SW480 (cell line): Measurements from ENCODE around the gene ITIH1.
"Not testable (repeated sequence)": the region's sequence is repeated elsewhere in the genome, so short reads cannot be mapped to it uniquely, and the experiment has no call there.

Experiments used
- DNase-seq: peaks from one replicate; pipeline ENCODE4 v3.0.0-alpha.2; 2016; ENCODE audit warnings: low spot score

The ITIH1 gene

DNA sequence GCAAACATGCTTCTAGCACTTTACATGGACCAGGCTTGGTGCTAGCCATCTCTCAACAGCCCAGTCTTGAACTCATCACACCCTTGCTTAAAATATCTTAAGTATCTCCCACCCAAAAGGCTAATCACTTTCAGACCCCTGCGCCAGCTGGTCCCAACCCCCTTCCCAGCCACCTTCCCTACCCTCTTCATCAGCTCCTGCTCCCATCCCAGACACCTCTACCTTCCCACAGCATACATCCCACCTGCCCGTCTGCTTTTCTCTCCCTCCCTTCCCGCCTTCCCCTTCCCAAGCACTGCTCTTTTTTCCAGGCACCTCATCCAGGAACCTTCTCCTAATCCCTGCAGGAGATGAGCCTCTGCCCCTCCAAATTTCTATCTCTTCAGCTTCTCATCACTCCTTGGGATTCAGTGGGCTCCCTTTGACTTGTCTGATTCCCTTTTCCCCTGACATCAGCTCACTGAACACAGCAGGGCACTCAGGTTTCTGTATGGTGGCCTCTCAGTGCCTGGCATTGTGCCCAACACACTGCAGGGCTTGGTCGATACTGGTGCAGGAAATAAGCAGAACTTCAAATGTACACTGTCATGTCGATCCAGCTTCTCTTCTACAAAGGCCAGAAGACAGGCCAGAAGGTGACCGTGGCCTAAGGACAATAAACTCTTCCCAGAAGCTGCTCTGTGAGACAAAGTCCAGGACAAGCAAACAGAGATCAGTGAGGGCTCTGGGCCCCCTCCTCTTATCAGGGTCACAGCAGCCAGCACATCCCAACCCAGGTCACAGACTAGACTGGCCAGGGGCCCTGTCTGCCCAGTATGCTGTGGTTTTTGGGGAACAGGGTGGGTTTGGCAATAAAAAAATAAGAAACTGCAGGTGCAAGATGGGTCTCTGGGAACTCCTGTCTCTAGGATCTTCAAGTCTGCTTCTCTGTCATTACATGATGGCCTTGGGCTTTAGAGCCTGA lies 2.2 kb upstream of the ITIH1 start:
- DNase-seq: no peak

DNA sequence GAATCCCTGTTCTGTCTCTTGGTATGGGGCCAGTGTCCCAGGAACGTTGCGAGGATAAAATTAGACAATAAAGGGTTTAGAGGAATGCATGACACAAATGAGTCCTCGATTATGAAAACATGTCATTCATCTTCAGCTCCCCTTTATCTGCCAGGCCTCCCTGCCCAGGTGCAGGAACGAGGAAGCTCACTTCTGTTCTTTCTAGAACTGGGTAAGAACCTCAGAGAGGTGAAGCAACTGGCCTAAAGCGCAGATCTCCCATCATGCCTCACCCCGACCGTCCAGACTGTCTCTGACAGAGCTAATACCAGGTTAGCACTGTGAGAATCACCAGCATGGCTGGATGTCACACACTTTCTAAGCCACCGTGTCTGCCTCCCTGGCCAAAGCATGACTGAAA lies 1.5 kb upstream of the ITIH1 start:
- no peak for DNase-seq

GRCh38 chr3:52776486-52776885 lies 913 bp upstream of the ITIH1 start:
- not testable (repeated sequence) for DNase-seq

- DNase-seq: no peak
These were observed 783 bp downstream of the ITIH1 start for GRCh38 chr3:52777959-52778805.

- DNase-seq: no peak
These were observed 1.8 kb downstream of the ITIH1 start for GRCh38 chr3:52779011-52779836.

GRCh38 chr3:52779837-52780585 lies 2.6 kb downstream of the ITIH1 start:
- DNase-seq: no peak

- DNase-seq: no peak
These were observed 4.3 kb downstream of the ITIH1 start for GRCh38 chr3:52781741-52782140.

GRCh38 chr3:52782412-52783210 lies 5.2 kb downstream of the ITIH1 start:
- no peak for DNase-seq

- DNase-seq: no peak
These were observed 5.8 kb downstream of the ITIH1 start for GRCh38 chr3:52783211-52783555.

GRCh38 chr3:52784021-52784621 lies 6.7 kb downstream of the ITIH1 start:
- DNase-seq: no peak

DNA sequence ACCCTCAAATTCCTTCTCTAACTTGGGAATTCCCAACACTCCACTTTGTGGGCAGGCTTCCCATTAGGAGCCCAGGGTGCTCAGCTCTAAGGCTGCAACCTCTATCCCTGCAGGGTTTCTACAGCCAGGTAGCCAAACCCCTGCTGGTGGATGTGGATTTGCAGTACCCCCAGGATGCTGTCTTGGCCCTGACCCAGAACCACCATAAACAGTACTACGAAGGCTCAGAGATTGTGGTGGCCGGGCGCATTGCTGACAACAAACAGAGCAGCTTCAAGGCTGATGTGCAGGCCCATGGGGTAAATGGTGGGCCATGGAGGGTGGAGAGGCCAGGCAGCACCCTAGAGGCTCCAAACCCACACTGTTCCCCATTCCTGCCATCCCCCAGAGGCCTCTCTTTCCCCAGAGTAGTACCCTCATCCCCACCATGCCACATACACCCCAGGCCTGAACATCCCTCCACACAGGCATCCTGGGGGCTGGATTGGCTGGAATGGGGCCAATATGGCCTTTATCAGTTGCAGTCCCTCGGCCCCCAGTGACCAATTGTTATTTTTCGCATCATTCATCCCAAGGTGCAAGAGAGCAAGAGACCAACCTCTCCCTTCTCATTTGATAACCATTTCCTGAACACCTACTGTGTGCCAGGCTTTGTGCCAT lies 7.7 kb downstream of the ITIH1 start:
- no peak for DNase-seq

DNA sequence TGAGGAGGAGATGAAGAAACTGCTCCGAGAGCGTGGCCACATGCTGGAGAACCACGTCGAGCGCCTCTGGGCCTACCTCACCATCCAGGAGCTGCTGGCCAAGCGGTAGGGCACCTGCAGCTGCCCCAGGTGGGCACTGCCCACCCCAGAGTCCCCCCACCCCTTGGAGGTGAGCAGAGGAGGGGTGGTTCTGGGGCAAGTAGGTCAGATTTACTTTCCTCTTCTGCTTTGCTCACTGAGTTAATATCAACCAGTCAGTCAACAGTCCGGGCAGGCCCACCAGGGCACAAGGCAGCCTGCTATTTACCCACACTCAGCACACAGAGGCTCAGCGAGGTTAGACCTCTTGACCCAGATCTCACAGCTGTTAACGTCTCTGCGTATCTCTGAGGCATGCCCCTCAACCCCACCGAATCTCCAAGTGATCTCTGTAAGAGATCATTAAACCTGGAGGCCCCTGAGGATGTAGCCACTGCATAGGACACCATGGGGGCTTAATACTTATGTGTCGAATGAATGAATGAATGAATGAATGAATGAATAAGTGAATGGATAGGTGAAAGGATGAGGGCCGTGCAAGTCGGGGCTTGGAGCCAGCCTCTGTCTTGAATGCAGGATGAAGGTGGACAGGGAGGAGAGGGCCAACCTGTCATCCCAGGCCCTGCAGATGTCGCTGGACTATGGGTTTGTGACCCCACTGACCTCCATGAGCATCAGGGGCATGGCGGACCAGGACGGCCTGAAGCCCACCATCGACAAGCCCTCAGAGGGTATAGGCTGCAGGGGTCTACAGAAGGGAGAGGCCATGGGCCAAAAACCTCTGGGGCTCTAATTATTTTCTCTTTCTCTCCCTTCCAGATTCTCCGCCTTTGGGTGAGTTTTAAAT lies 9.2 kb downstream of the ITIH1 start:
- DNase-seq: no peak

GRCh38 chr3:52787246-52787645 lies 9.8 kb downstream of the ITIH1 start:
- DNase-seq: no peak

- no peak for DNase-seq
These were observed 10.6 kb downstream of the ITIH1 start for GRCh38 chr3:52787672-52788625.

GRCh38 chr3:52788890-52789745 lies 11.7 kb downstream of the ITIH1 start:
- DNase-seq: no peak

GRCh38 chr3:52789746-52790040 lies 12.3 kb downstream of the ITIH1 start:
- DNase-seq: no peak

DNA sequence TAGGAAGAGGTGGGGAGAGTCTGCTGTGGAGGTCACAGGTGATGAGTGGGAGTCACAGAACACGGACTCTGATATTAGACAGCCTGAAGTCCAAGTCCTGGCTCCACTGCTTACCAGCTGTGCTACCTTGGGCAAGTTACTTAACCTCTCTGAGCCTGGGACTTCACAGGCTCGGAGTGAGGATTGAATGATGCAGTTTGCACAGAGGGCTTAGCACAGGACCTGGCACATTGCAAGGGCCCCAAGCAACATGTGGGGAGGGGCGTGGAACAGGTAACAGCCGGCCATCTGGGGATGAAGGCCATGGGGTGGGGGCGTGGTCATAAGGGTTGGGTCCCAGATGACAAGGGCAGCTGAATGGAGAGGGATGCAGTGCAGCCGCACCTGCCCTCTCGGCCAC lies 12.9 kb downstream of the ITIH1 start:
- no peak for DNase-seq
